Gastroesophageal sphincter (tissue), 3 donors: ENCODE measurements around the gene TTC7B.

Experiments
- CTCF ChIP-seq, 4 experiments: fragments of 200-600 bp in 2 of 4; fragments of 450-650 bp in 2 of 4; sonication (generic) in 1 of 4; IDR thresholded peaks; one replicate each; pipeline ENCODE4 v1.5.1; 2017 to 2019; ENCODE audit warnings: antibody characterized with exemption in 4 of 4, mild to moderate bottlenecking in 2 of 4, moderate library complexity in 2 of 4
- POLR2A ChIP-seq, 2 donors: fragments of 450-650 bp; IDR thresholded peaks; one replicate each; pipeline ENCODE4 v1.6.1; 2017; ENCODE audit warnings: antibody characterized with exemption in 2 of 2, mild to moderate bottlenecking in 2 of 2, moderate library complexity in 1 of 2
- POLR2AphosphoS5 ChIP-seq: sonication (generic); formaldehyde crosslinking; IDR thresholded peaks from one replicate; pipeline ENCODE4 v1.6.1; 2017; ENCODE audit warnings: antibody characterized with exemption

DNA sequence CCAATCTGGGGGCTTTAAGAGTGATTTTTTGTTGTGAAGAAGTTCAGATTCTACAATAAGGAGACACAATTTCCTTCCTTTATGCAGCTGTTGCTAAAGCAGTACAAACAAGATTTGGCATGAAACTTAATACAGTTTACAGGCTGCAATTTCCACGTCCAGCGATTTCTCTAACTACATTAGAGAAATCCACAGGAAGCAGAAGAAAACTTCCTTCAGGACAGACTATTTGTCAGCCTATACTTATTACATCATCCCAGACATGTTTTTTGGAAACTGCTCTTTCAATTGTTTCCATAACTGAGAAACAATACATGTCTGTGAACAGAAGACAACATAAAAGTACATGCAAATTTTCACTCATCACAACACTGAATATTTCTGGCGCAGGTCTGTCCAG is 204.3 kb downstream of the TTC7B start:
- no peak for TF ChIP-seq CTCF (IDR thresholded peaks at IDR 0.05)
- TF ChIP-seq POLR2A (IDR thresholded peaks at IDR 0.05): no peak
- no peak for TF ChIP-seq POLR2AphosphoS5
